H9 (cell line): ENCODE results near the gene UBN2. TPM values are rescaled to one million over a fixed set of nuclear protein-coding genes. Genes with fewer than 3 reads are reported as not detected.

Experiments
- DNase-seq: peaks from one replicate; pipeline ENCODE4 v3.0.0-alpha.2; 2017
- H2AFZ ChIP-seq: one replicate; pipeline ENCODE4 v1.6.1; 2013; ENCODE audit warnings: mild to moderate bottlenecking, low read length, control low read depth, moderate library complexity
- H2AK5ac ChIP-seq: 2 replicates; pipeline ENCODE4 v1.6.1; 2013; ENCODE audit warnings: low read length, control low read depth, mixed read lengths; ENCODE audit not compliant: insufficient read length
- H2BK120ac ChIP-seq: one replicate; pipeline ENCODE4 v1.6.1; 2013; ENCODE audit warnings: low read depth, mild to moderate bottlenecking, low read length, control low read depth, inconsistent platforms; ENCODE audit not compliant: poor library complexity, severe bottlenecking
- H2BK12ac ChIP-seq: 2 replicates; pipeline ENCODE4 v1.6.1; 2013; ENCODE audit warnings: low read length, control low read depth, mixed read lengths, low read depth; ENCODE audit not compliant: insufficient read length
- H2BK15ac ChIP-seq: 2 replicates; pipeline ENCODE4 v1.6.1; 2013; ENCODE audit warnings: low read depth, low read length, control low read depth
- H2BK20ac ChIP-seq: one replicate; pipeline ENCODE4 v1.6.1; 2013; ENCODE audit warnings: low read depth, mild to moderate bottlenecking, low read length, control low read depth, inconsistent platforms; ENCODE audit not compliant: poor library complexity, severe bottlenecking
- H2BK5ac ChIP-seq: 2 replicates; pipeline ENCODE4 v1.6.1; 2013; ENCODE audit warnings: low read length, control low read depth, mixed read lengths; ENCODE audit not compliant: insufficient read length
- H3K14ac ChIP-seq: 2 replicates; pipeline ENCODE4 v1.6.1; 2013; ENCODE audit warnings: low read length, control low read depth; ENCODE audit not compliant: insufficient read depth
- H3K18ac ChIP-seq: 2 replicates; pipeline ENCODE4 v1.6.1; 2013; ENCODE audit warnings: low read depth, mild to moderate bottlenecking, mixed read lengths, low read length, control low read depth; ENCODE audit not compliant: insufficient read length
- H3K23ac ChIP-seq: 2 replicates; pipeline ENCODE4 v1.6.1; 2013; ENCODE audit warnings: low read length, control low read depth, mixed read lengths, low read depth; ENCODE audit not compliant: insufficient read length
- H3K23me2 ChIP-seq: 2 replicates; pipeline ENCODE4 v1.6.1; 2013; ENCODE audit warnings: low read depth, mild to moderate bottlenecking, mixed read lengths, low read length, control low read depth; ENCODE audit not compliant: insufficient read length, poor library complexity, severe bottlenecking
- H3K27ac ChIP-seq: 2 replicates; pipeline ENCODE4 v1.5.1; 2013; ENCODE audit warnings: low read length, control low read depth, mixed read lengths, low read depth; ENCODE audit not compliant: insufficient read length
- H3K27me3 ChIP-seq: 2 replicates; pipeline ENCODE4 v1.6.1; 2013; ENCODE audit warnings: low read length, control low read depth, inconsistent platforms; ENCODE audit not compliant: insufficient read depth
- H3K4ac ChIP-seq: 2 replicates; pipeline ENCODE4 v1.6.1; 2013; ENCODE audit warnings: low read depth, mild to moderate bottlenecking, control low read depth, inconsistent platforms, low read length, moderate library complexity
- H3K4me1 ChIP-seq: 2 replicates; pipeline ENCODE4 v1.6.1; 2013; ENCODE audit warnings: low read length, control low read depth, inconsistent platforms; ENCODE audit not compliant: insufficient read depth
- H3K4me2 ChIP-seq: 2 replicates; pipeline ENCODE4 v1.6.1; 2013; ENCODE audit warnings: low read length, control low read depth, mixed read lengths; ENCODE audit not compliant: insufficient read length, insufficient read depth
- H3K56ac ChIP-seq: 2 replicates; pipeline ENCODE4 v1.6.1; 2013; ENCODE audit warnings: low read depth, mild to moderate bottlenecking, mixed read lengths, low read length, control low read depth; ENCODE audit not compliant: insufficient read length
- H3K79me1 ChIP-seq: 2 replicates; pipeline ENCODE4 v1.6.1; 2013; ENCODE audit warnings: low read depth, mild to moderate bottlenecking, moderate library complexity, low read length, control low read depth, inconsistent platforms; ENCODE audit not compliant: insufficient read depth, poor library complexity, severe bottlenecking
- H3K79me2 ChIP-seq: 2 replicates; pipeline ENCODE4 v1.6.1; 2013; ENCODE audit warnings: low read length, control low read depth, inconsistent platforms; ENCODE audit not compliant: insufficient read depth
- H3K9ac ChIP-seq: 2 replicates; pipeline ENCODE4 v1.6.1; 2013; ENCODE audit warnings: low read length, control low read depth, mixed read lengths; ENCODE audit not compliant: insufficient read length; ENCODE audit errors: extremely low read depth
- H3K9me3 ChIP-seq: one replicate; pipeline ENCODE4 v1.6.1; 2013; ENCODE audit warnings: low read depth, low read length, inconsistent platforms; ENCODE audit not compliant: control insufficient read depth
- H3T11ph ChIP-seq: one replicate; pipeline ENCODE4 v1.6.1; 2013; ENCODE audit warnings: mild to moderate bottlenecking, low read length, control low read depth, inconsistent platforms
- H4K20me1 ChIP-seq: one replicate; pipeline ENCODE4 v1.6.1; 2013; ENCODE audit not compliant: control insufficient read depth, insufficient read length, insufficient read depth
- H4K5ac ChIP-seq: 2 replicates; pipeline ENCODE4 v1.6.1; 2013; ENCODE audit warnings: low read depth, mild to moderate bottlenecking, mixed read lengths, low read length, control low read depth; ENCODE audit not compliant: insufficient read length
- H4K8ac ChIP-seq: replicated peaks from 2 replicates; pipeline ENCODE4 v1.6.1; 2013; ENCODE audit warnings: low read length, control low read depth, mixed read lengths, low read depth; ENCODE audit not compliant: insufficient read length
- H4K91ac ChIP-seq: 2 replicates; pipeline ENCODE4 v1.6.1; 2013; ENCODE audit warnings: low read depth, mild to moderate bottlenecking, moderate library complexity, mixed read lengths, low read length, control low read depth; ENCODE audit not compliant: insufficient read length
- H3K27ac Mint-ChIP-seq, 3 experiments: 2 replicates in 2 of 3; 3 replicates in 1 of 3; pipeline ENCODE4 v1.8.0; 2020 to 2021; ENCODE audit warnings: mixed read lengths in 3 of 3, mild to moderate bottlenecking in 1 of 3, moderate library complexity in 1 of 3
- H3K27me3 Mint-ChIP-seq: 2 replicates; pipeline ENCODE4 v1.8.0; 2021; ENCODE audit warnings: low read depth, mild to moderate bottlenecking, moderate library complexity, mixed read lengths
- H3K36me3 Mint-ChIP-seq, 3 experiments: 2 replicates in 2 of 3; 3 replicates in 1 of 3; pipeline ENCODE4 v1.8.0; 2020 to 2021; ENCODE audit warnings: low read depth in 3 of 3, mixed read lengths in 3 of 3; ENCODE audit not compliant: insufficient read depth in 1 of 3
- H3K4me1 Mint-ChIP-seq, 2 experiments: 2 replicates each; pipeline ENCODE4 v1.8.0; 2020; ENCODE audit warnings: mixed read lengths in 2 of 2
- H3K4me3 Mint-ChIP-seq, 2 experiments: 2 replicates in 1 of 2; 3 replicates in 1 of 2; pipeline ENCODE4 v1.8.0; 2020 to 2021; ENCODE audit warnings: mild to moderate bottlenecking in 2 of 2, mixed read lengths in 2 of 2, moderate library complexity in 1 of 2
- H3K9me3 Mint-ChIP-seq, 2 experiments: 2 replicates in 1 of 2; 3 replicates in 1 of 2; pipeline ENCODE4 v1.8.0; 2020; ENCODE audit warnings: mild to moderate bottlenecking in 2 of 2, mixed read lengths in 2 of 2, moderate library complexity in 1 of 2
- CTCF ChIP-seq: fragments of 200-600 bp; sonication (generic); conservative IDR thresholded peaks from 3 replicates; pipeline ENCODE4 v1.8.0; 2021; ENCODE audit warnings: antibody characterized with exemption, mild to moderate bottlenecking
- WGBS: extraction: QIAGEN DNeasy Blood & Tissue Kit; methylation state at CpG from one replicate; pipeline ENCODE4 v1.1.7; 2013; ENCODE audit warnings: missing lambda C conversion rate, low lambda C conversion rate, mixed read lengths; ENCODE audit not compliant: insufficient read length; ENCODE audit errors: extremely low coverage; 5-methylcytosine and 5-hydroxymethylcytosine counted together
- total RNA-seq: library from RNA; stranded (reverse); gene quantifications from 2 replicates; pipeline ENCODE4 v1.2.1, GENCODE V29; 2021

The UBN2 gene
- total RNA-seq, 1 experiment from 2014 or later: 27.6 TPM

GRCh38 chr7:139328375-139328774, 97.3 kb downstream of the UBN2 start:
- TF ChIP-seq CTCF: no peak
- H2BK20ac ChIP-seq: no peak overlapping the region
- Mint-ChIP-seq H3K4me3 (no peak overlapping the region), H3K27me3 (peaks cover 5% of the 10 kb centered on the region; the same call in 1 of the 2 replicates), H3K36me3 (no peaks in the 10 kb centered on the region), H3K4me1 (no peaks in the 10 kb centered on the region), H3K9me3 (no peaks in the 10 kb centered on the region), H3K27ac (no peak overlapping the region; a peak in 1 of 7 replicates)
- H2AFZ ChIP-seq: no peak overlapping the region
- no CpG with 5 or more reads among the region's 2 CpGs for WGBS
- H3K4me2 ChIP-seq: no peak overlapping the region
- H4K20me1 ChIP-seq: no peaks in the 10 kb centered on the region
- no peak overlapping the region for H3K18ac ChIP-seq
- H3K27me3 ChIP-seq: no peaks in the 10 kb centered on the region
- no peak for DNase-seq
- no peak overlapping the region for H3T11ph ChIP-seq
- no peaks in the 10 kb centered on the region for H3K79me2 ChIP-seq
- H3K79me1 ChIP-seq: no peaks in the 10 kb centered on the region
- no peak overlapping the region for H3K23ac ChIP-seq
- H3K27ac ChIP-seq: no peak overlapping the region
- H2AK5ac ChIP-seq: no peak overlapping the region
- no peaks in the 10 kb centered on the region for H3K23me2 ChIP-seq
- no peak overlapping the region for H2BK120ac ChIP-seq
- H4K5ac ChIP-seq: no peak overlapping the region
- no peak overlapping the region for H3K56ac ChIP-seq
- H2BK15ac ChIP-seq: no peak overlapping the region
- no peaks in the 10 kb centered on the region for H3K4me1 ChIP-seq
- H3K4ac ChIP-seq: no peak overlapping the region
- no peak overlapping the region for H3K9ac ChIP-seq
- no peak overlapping the region for H3K14ac ChIP-seq
- no peak overlapping the region for H2BK12ac ChIP-seq
- no peaks in the 10 kb centered on the region for H3K9me3 ChIP-seq
- H2BK5ac ChIP-seq: no peak overlapping the region
- no peak overlapping the region for H4K91ac ChIP-seq
- H4K8ac ChIP-seq: no peak overlapping the region
